Pancreas (tissue), 10 donors: Measurements from ENCODE around the gene MATK. TPM values are rescaled to one million over a fixed set of nuclear protein-coding genes. Genes with fewer than 3 reads are reported as not detected.

ENCODE experiments used
- ATAC-seq, 4 donors: fragments of 200-7000 bp; cut with Tn5 transposase; one replicate each; pipeline versions ENCODE4 v1.8.0 to v1.9.1; 2020; ENCODE audit warnings: mild to moderate bottlenecking in 4 of 4, moderate library complexity in 4 of 4
- DNase-seq, 6 donors: peaks; one replicate each; pipeline ENCODE4 v3.0.0-alpha.2; 2020
- FAIRE-seq: peaks from 2 replicates; lab custom pipeline; 2012; peaks lifted over from hg19 to GRCh38; lab: Jason Lieb, UNC
- H3K27ac ChIP-seq, 4 donors: fragments of 200-600 bp; sonication (generic); 1 replicate in 3 of 4; 2 replicates in 1 of 4; pipeline versions ENCODE4 v1.5.0 to v1.8.0; 2020
- H3K27me3 ChIP-seq, 4 donors: fragments of 200-600 bp; one replicate each; pipeline ENCODE4 v1.8.0; 2021
- H3K36me3 ChIP-seq, 3 donors: fragments of 200-600 bp; sonication (generic) in 1 of 3; one replicate each; pipeline versions ENCODE4 v1.5.0 to v1.8.0; 2020 to 2021
- H3K4me1 ChIP-seq, 3 donors: fragments of 200-600 bp; one replicate each; pipeline ENCODE4 v1.8.0; 2021
- H3K4me3 ChIP-seq, 4 donors: fragments of 200-600 bp; sonication (generic) in 2 of 4; one replicate each; pipeline versions ENCODE4 v1.5.0 to v1.8.0; 2020 to 2021
- H3K9me3 ChIP-seq, 4 donors: fragments of 200-600 bp; one replicate each; pipeline ENCODE4 v1.8.0; 2021
- CTCF ChIP-seq, 4 donors: fragments of 200-600 bp; sonication (generic) in 3 of 4; IDR thresholded peaks; one replicate each; pipeline versions ENCODE4 v1.5.0 to v1.8.0; 2021; ENCODE audit warnings: antibody characterized with exemption in 4 of 4
- WGBS, 2 donors: extraction: QIAGEN DNeasy Blood & Tissue Kit; methylation state at CpG; one replicate each; pipeline ENCODE4 v1.1.7; 2013; 5-methylcytosine and 5-hydroxymethylcytosine counted together
- intact Hi-C, 3 donors: fragments of 100-400 bp; cut with DNase I; formaldehyde crosslinking; loops; one replicate each; pipeline versions ENCODE4 v1.11.1 to v1.14.2; 2022
- polyA plus RNA-seq, 2 donors: library from polyadenylated mRNA; stranded (reverse); fragments of 200-250 nt; gene quantifications; one replicate each; pipeline ENCODE4 v1.2.3, GENCODE V29; 2013
- total RNA-seq, 6 donors: library from RNA; stranded (reverse); fragmentation: NEBNext Ultra II Directional in 4 of 6; extraction: Animal tissue kit (Norgen Biotek cat#: 25700) in 4 of 6; gene quantifications; one replicate each; pipeline versions ENCODE4 v1.2.1 to v1.2.4, GENCODE V29; 2021 to 2023
- donor health status: healthy with polysubstance abuse.
- donor health status: DM: no; HTN: no; CAD: no; lungs with moderate emphysema.
- donor health status: DM: no; HTN: no; CAD: no.
- donor health status: control.
- donor health status: control.
- donor health status: Bipolar disorder and iron deficiency.
- donor health status: DM: yes; HTN: yes; CAD: no.
- donor health status: DM: no; HTN: no; CAD: no.
- donor health status: DM: no; HTN: no; CAD: no.
- donor health status: DM: yes; HTN: yes; CAD: no.

Gene MATK
- total and polyA plus RNA-seq, 8 donors, result 0.69 to 3.9 (median 1.7) TPM; not detected in 2

- FAIRE-seq (no peak), DNase-seq (no peak), ATAC-seq (no peak)
- H3K9me3 ChIP-seq, result no peaks in the 10 kb centered on the region
- intact Hi-C loops, result no loop called here
- H3K27me3 ChIP-seq, result no peaks in the 10 kb centered on the region
- H3K27ac ChIP-seq, result no peak overlapping the region
- H3K4me3 ChIP-seq, result no peak overlapping the region
- 89 to 98% methylated on average over 1 of the region's 1 CpG for WGBS, 2 donors
- TF ChIP-seq CTCF (IDR thresholded peaks at IDR 0.05), result no peak
- no peaks in the 10 kb centered on the region for H3K4me1 ChIP-seq
- H3K36me3 ChIP-seq, result peaks cover 0 to 11% (median 0%) of the 10 kb centered on the region in 3 donors
These were observed 54.1 kb downstream of the MATK start for GRCh38 chr19:3732108-3732507.

- intact Hi-C loops, result no loop called here
- no peak for TF ChIP-seq CTCF (IDR thresholded peaks at IDR 0.05)
- peaks cover 0 to 6% (median 0%) of the 10 kb centered on the region in 3 donors for H3K36me3 ChIP-seq
- H3K9me3 ChIP-seq, result no peaks in the 10 kb centered on the region
- 96 to 98% methylated on average over 23 to 32 of the region's 32 CpGs for WGBS, 2 donors
- FAIRE-seq (no peak), DNase-seq (no peak), ATAC-seq (no peak)
- no peak overlapping the region for H3K27ac ChIP-seq
- H3K4me3 ChIP-seq, result no peak overlapping the region
- H3K4me1 ChIP-seq, result peaks cover 0 to 4% (median 3%) of the 10 kb centered on the region in 3 donors
- H3K27me3 ChIP-seq, result no peaks in the 10 kb centered on the region
These were observed 55.7 kb downstream of the MATK start for GRCh38 chr19:3730457-3730958.

Other genes with a start within 250 kb of the MATK start
- gene TEKTIP1, start 247.2 kb downstream of the MATK start, total RNA-seq, result 1 to 10 TPM in 4 of 6 donors, under 1 TPM in 2; 0.73 to 2.6 (median 1.7) TPM
- gene TEKTIP1, start 247.2 kb downstream of the MATK start, polyA plus RNA-seq, result 1 to 10 TPM; 3.3 to 5.6 TPM
- 10 to 100 TPM; 24.8 to 53.8 (median 39.2) TPM for gene MFSD12, start 228.8 kb downstream of the MATK start, total RNA-seq
- 10 to 100 TPM; 29.6 to 53.6 TPM for gene MFSD12, start 228.8 kb downstream of the MATK start, polyA plus RNA-seq
- gene HMG20B, start 213.4 kb downstream of the MATK start, total RNA-seq, result 10 to 100 TPM; 26.3 to 45.7 (median 30.6) TPM
- gene HMG20B, start 213.4 kb downstream of the MATK start, polyA plus RNA-seq, result 100 to 1,000 TPM in 1 of 2 donors, 10 to 100 TPM in 1; 84.0 to 102 TPM
- under 1 TPM; 0.17 to 0.34 (median 0.28) TPM for gene GIPC3, start 200.9 kb downstream of the MATK start, total RNA-seq
- under 1 TPM; 0.72 to 0.92 TPM for gene GIPC3, start 200.9 kb downstream of the MATK start, polyA plus RNA-seq
- 1 to 10 TPM in 2 of 6 donors, under 1 TPM in 4; 0.42 to 1.2 (median 0.50) TPM for gene TBXA2R, start 179.5 kb downstream of the MATK start, total RNA-seq
- gene TBXA2R, start 179.5 kb downstream of the MATK start, polyA plus RNA-seq, result 1 to 10 TPM in 1 of 2 donors, under 1 TPM in 1; 0.95 to 1.5 TPM
- gene CACTIN, start 159.6 kb downstream of the MATK start, total RNA-seq, result 10 to 100 TPM in 3 of 6 donors, 1 to 10 TPM in 3; 6.8 to 14.6 (median 10.4) TPM
- 10 to 100 TPM; 17.4 to 27.2 TPM for gene CACTIN, start 159.6 kb downstream of the MATK start, polyA plus RNA-seq
- 10 to 100 TPM; 12.9 to 21.4 (median 14.9) TPM for gene PIP5K1C, start 85.9 kb downstream of the MATK start, total RNA-seq
- 10 to 100 TPM; 14.1 to 24.8 TPM for gene PIP5K1C, start 85.9 kb downstream of the MATK start, polyA plus RNA-seq
- gene TJP3, start 78.0 kb downstream of the MATK start, total RNA-seq, result 10 to 100 TPM in 5 of 6 donors, 1 to 10 TPM in 1; 9.2 to 23.7 (median 15.1) TPM
- gene TJP3, start 78.0 kb downstream of the MATK start, polyA plus RNA-seq, result 10 to 100 TPM; 26.2 to 36.0 TPM
- 10 to 100 TPM in 3 of 6 donors, 1 to 10 TPM in 3; 6.7 to 18.7 (median 9.7) TPM for gene APBA3, start 24.7 kb downstream of the MATK start, total RNA-seq
- gene APBA3, start 24.7 kb downstream of the MATK start, polyA plus RNA-seq, result 10 to 100 TPM; 21.7 to 27.1 TPM
- 10 to 100 TPM; 30.0 to 46.3 (median 36.5) TPM for gene MRPL54, start 23.7 kb downstream of the MATK start, total RNA-seq
- gene MRPL54, start 23.7 kb downstream of the MATK start, polyA plus RNA-seq, result 100 to 1,000 TPM in 1 of 2 donors, 10 to 100 TPM in 1; 95.8 to 104 TPM
- gene RAX2, start 14.2 kb downstream of the MATK start, total RNA-seq, result not detected
- gene RAX2, start 14.2 kb downstream of the MATK start, polyA plus RNA-seq, result not detected
- under 1 TPM in 4 of 6 donors, not detected in 2; 0.06 to 0.37 (median 0.30) TPM for gene ZFR2, start 82.7 kb upstream of the MATK start, total RNA-seq
- 1 to 10 TPM in 1 of 2 donors, under 1 TPM in 1; 0.49 to 3.1 TPM for gene ZFR2, start 82.7 kb upstream of the MATK start, polyA plus RNA-seq
- gene ATCAY, start 94.3 kb upstream of the MATK start, total RNA-seq, result under 1 TPM; 0.09 to 0.67 (median 0.27) TPM
- gene ATCAY, start 94.3 kb upstream of the MATK start, polyA plus RNA-seq, result under 1 TPM; 0.04 to 0.70 TPM
- under 1 TPM in 1 of 6 donors, not detected in 5; 0.55 TPM for gene NMRK2, start 146.7 kb upstream of the MATK start, total RNA-seq
- under 1 TPM; 0.23 to 0.33 TPM for gene NMRK2, start 146.7 kb upstream of the MATK start, polyA plus RNA-seq
- gene DAPK3, start 184.7 kb upstream of the MATK start, total RNA-seq, result 10 to 100 TPM; 20.6 to 40.1 (median 27.4) TPM
- gene DAPK3, start 184.7 kb upstream of the MATK start, polyA plus RNA-seq, result 10 to 100 TPM; 50.6 to 61.4 TPM
- 1,000 to 10,000 TPM; 2,199 to 4,238 (median 2,879) TPM for gene EEF2, start 199.1 kb upstream of the MATK start, total RNA-seq
- gene EEF2, start 199.1 kb upstream of the MATK start, polyA plus RNA-seq, result 1,000 to 10,000 TPM in 1 of 2 donors, 100 to 1,000 TPM in 1; 545 to 1,088 TPM
- gene PIAS4, start 221.4 kb upstream of the MATK start, total RNA-seq, result 10 to 100 TPM; 13.4 to 25.3 (median 16.1) TPM
- 10 to 100 TPM; 12.8 to 14.8 TPM for gene PIAS4, start 221.4 kb upstream of the MATK start, polyA plus RNA-seq